Panc1 (cell line): ENCODE data around the gene CREBRF.
"Not testable (repeated sequence)": the region's sequence is repeated elsewhere in the genome, so short reads cannot be mapped to it uniquely, and the experiment has no call there.

Source experiments
- POLR2AphosphoS5 ChIP-seq: IDR thresholded peaks from 2 replicates; pipeline ENCODE4 v1.6.1; 2012; ENCODE audit warnings: mild to moderate bottlenecking, low read depth, low read length, moderate library complexity
- SIN3A ChIP-seq: IDR thresholded peaks from 2 replicates; pipeline ENCODE4 v1.6.1; 2012; ENCODE audit warnings: low read depth, mild to moderate bottlenecking, low read length, moderate library complexity, borderline replicate concordance; ENCODE audit not compliant: insufficient read depth
- TCF7L2 ChIP-seq: IDR thresholded peaks from 2 replicates; pipeline ENCODE4 v1.6.1; 2011; ENCODE audit warnings: mild to moderate bottlenecking, low read depth, low read length, inconsistent platforms
- TF ChIP-seq, protein P1 (sequence below): fragments of 450-650 bp; IDR thresholded peaks from 2 replicates; pipeline ENCODE4 v1.5.1; 2017; ENCODE audit warnings: mild to moderate bottlenecking

DNA sequence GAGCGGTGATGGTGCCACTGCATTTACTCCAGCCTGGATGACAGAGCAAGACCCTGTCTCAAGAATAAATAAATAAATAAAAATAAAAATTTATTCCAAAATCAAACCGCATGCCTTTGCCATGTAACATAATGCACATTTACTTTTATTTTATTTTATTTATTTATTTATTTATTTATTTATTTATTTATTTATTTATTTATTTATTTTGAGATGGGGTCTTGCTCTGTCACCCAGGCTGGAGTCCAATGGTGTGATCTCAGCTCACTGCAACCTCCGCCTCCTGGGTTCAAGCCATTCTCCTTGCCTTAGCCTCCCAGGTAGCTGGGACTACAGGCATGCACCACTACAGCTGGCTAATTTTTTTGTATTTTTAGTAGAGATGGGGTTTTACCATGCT is 24.1 kb upstream of the CREBRF start:
- TF ChIP-seq, protein P1, sequence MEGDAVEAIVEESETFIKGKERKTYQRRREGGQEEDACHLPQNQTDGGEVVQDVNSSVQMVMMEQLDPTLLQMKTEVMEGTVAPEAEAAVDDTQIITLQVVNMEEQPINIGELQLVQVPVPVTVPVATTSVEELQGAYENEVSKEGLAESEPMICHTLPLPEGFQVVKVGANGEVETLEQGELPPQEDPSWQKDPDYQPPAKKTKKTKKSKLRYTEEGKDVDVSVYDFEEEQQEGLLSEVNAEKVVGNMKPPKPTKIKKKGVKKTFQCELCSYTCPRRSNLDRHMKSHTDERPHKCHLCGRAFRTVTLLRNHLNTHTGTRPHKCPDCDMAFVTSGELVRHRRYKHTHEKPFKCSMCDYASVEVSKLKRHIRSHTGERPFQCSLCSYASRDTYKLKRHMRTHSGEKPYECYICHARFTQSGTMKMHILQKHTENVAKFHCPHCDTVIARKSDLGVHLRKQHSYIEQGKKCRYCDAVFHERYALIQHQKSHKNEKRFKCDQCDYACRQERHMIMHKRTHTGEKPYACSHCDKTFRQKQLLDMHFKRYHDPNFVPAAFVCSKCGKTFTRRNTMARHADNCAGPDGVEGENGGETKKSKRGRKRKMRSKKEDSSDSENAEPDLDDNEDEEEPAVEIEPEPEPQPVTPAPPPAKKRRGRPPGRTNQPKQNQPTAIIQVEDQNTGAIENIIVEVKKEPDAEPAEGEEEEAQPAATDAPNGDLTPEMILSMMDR = not testable (repeated sequence)
- TF ChIP-seq SIN3A, POLR2AphosphoS5, TCF7L2: not testable (repeated sequence)
